ENCODE measurements around the gene LYPLA2.

DNA sequence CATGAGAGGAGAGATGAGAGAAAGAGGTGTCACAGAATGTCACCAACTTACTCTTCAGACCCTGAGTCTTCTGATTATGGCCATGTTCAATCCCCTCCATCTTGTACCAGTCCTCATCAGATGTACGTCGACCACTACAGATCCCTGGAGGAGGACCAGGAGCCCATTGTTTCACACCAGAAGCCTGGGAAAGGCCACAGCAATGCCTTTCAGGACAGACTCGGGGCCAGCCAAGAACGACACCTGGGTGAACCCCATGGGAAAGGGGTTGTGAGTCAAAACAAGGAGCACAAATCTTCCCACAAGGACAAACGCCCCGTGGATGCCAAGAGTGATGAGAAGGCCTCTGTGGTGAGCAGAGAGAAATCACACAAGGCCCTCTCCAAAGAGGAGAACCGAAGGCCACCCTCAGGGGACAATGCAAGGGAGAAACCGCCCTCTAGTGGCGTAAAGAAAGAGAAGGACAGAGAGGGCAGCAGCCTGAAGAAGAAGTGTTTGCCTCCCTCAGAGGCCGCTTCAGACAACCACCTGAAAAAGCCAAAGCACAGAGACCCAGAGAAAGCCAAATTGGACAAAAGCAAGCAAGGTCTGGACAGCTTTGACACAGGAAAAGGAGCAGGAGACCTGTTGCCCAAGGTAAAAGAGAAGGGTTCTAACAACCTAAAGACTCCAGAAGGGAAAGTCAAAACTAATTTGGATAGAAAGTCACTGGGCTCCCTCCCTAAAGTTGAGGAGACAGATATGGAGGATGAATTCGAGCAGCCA lies 39.7 kb upstream of the LYPLA2 start:
- TF ChIP-seq, protein P1, sequence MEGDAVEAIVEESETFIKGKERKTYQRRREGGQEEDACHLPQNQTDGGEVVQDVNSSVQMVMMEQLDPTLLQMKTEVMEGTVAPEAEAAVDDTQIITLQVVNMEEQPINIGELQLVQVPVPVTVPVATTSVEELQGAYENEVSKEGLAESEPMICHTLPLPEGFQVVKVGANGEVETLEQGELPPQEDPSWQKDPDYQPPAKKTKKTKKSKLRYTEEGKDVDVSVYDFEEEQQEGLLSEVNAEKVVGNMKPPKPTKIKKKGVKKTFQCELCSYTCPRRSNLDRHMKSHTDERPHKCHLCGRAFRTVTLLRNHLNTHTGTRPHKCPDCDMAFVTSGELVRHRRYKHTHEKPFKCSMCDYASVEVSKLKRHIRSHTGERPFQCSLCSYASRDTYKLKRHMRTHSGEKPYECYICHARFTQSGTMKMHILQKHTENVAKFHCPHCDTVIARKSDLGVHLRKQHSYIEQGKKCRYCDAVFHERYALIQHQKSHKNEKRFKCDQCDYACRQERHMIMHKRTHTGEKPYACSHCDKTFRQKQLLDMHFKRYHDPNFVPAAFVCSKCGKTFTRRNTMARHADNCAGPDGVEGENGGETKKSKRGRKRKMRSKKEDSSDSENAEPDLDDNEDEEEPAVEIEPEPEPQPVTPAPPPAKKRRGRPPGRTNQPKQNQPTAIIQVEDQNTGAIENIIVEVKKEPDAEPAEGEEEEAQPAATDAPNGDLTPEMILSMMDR (IDR thresholded peaks at IDR 0.05), result peak in 4 of 6 experiments; percentile 41 to 52 (median 48)
- TF ChIP-seq POLR2A (IDR thresholded peaks at IDR 0.05), result no peak

Data from thyroid gland (tissue), 4 donors.